PFSK-1 (cell line): Measurements from ENCODE around the gene PROM1.

Experiments
- FOXP2 ChIP-seq: optimal IDR thresholded peaks from 2 replicates; pipeline ENCODE3; 2011; ENCODE audit warnings: borderline replicate concordance, control low read depth, inconsistent platforms; ENCODE audit not compliant: insufficient read depth; ENCODE audit errors: extremely low read length, extremely low read depth
- POLR2AphosphoS5 ChIP-seq: IDR thresholded peaks from 2 replicates; pipeline ENCODE4 v1.6.1; 2012; ENCODE audit warnings: low read depth, mild to moderate bottlenecking, control low read depth, low read length, moderate library complexity
- SIN3A ChIP-seq: IDR thresholded peaks from 2 replicates; pipeline ENCODE4 v1.6.1; 2012; ENCODE audit warnings: mild to moderate bottlenecking, low read length, moderate library complexity, borderline replicate concordance; ENCODE audit not compliant: insufficient read depth
- TAF1 ChIP-seq: IDR thresholded peaks from 2 replicates; pipeline ENCODE4 v1.6.1; 2012; ENCODE audit warnings: low read length, control low read depth, borderline replicate concordance; ENCODE audit not compliant: insufficient read depth
- TF ChIP-seq, protein P1 (sequence below), 2 experiments: IDR thresholded peaks; 2 replicates each; pipeline versions ENCODE4 v1.6.1 to v1.8.0; 2011 to 2012; ENCODE audit warnings: low read depth in 2 of 2, low read length in 2 of 2, control low read depth in 1 of 2, inconsistent platforms in 1 of 2, mild to moderate bottlenecking in 1 of 2, moderate library complexity in 1 of 2; ENCODE audit not compliant: insufficient read depth in 1 of 2

Gene PROM1

GRCh38 chr4:16018841-16019240 lies 65.0 kb downstream of the PROM1 start:
- TF ChIP-seq, protein P1, sequence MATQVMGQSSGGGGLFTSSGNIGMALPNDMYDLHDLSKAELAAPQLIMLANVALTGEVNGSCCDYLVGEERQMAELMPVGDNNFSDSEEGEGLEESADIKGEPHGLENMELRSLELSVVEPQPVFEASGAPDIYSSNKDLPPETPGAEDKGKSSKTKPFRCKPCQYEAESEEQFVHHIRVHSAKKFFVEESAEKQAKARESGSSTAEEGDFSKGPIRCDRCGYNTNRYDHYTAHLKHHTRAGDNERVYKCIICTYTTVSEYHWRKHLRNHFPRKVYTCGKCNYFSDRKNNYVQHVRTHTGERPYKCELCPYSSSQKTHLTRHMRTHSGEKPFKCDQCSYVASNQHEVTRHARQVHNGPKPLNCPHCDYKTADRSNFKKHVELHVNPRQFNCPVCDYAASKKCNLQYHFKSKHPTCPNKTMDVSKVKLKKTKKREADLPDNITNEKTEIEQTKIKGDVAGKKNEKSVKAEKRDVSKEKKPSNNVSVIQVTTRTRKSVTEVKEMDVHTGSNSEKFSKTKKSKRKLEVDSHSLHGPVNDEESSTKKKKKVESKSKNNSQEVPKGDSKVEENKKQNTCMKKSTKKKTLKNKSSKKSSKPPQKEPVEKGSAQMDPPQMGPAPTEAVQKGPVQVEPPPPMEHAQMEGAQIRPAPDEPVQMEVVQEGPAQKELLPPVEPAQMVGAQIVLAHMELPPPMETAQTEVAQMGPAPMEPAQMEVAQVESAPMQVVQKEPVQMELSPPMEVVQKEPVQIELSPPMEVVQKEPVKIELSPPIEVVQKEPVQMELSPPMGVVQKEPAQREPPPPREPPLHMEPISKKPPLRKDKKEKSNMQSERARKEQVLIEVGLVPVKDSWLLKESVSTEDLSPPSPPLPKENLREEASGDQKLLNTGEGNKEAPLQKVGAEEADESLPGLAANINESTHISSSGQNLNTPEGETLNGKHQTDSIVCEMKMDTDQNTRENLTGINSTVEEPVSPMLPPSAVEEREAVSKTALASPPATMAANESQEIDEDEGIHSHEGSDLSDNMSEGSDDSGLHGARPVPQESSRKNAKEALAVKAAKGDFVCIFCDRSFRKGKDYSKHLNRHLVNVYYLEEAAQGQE (IDR thresholded peaks at IDR 0.05; ENCODE audit: insufficient read depth in 1 of 2, low read depth in 2 of 2, low read length in 2 of 2) = no peak
- no peak for TF ChIP-seq FOXP2
- no peak for TF ChIP-seq POLR2AphosphoS5
- no peak for TF ChIP-seq TAF1
- no peak for TF ChIP-seq SIN3A

DNA sequence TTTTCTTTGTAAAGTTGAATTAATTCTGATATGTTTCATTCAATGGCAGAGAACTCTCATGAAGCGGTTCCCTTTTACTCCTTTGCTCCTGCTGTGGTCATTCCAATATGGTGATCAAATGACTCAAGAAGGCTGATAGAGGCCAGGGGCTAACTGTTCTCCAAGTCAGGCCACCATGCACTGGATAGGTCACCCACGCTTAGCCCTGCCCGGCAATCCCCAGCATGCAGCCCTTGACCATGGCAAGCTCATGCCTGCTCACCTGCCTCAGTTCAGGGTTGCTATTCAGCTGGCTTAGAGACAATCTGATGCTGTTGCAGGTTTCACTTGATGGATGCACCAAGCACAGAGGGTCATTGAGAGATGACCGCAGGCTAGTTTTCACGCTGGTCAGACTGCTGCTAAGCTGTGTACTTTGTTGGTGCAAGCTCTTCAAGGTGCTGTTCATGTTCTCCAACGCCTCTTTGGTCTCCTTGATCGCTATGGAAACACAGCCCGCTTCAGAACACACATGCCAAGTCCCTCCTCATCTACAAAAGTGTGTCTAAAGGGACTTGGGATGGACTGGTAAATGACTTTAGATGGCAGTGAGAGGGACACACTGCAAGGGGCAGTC lies 65.7 kb downstream of the PROM1 start:
- TF ChIP-seq SIN3A (no peak), FOXP2 (no peak), POLR2AphosphoS5 (no peak), TAF1 (no peak)
- TF ChIP-seq, protein P1 (IDR thresholded peaks at IDR 0.05; ENCODE audit: insufficient read depth in 1 of 2, low read depth in 2 of 2, low read length in 2 of 2) = no peak

DNA sequence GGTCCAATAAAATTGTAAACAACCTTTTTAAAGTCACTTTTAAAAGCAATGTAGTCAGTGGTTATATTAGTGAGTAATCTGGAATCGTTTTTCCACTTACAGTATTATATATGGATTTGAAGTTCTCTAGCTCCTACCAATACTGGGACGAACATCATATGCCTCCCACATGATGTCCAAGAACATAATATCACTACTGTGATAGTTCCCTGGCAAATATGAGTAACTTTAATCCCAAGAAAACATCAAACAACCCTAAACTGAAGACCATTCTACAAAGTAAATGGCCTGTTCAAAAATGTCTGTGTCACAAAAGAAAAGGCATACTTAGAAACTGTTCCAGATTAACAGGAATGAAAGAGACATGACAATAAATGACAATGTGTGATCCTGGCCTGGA lies 67.3 kb downstream of the PROM1 start:
- TF ChIP-seq, protein P1 (IDR thresholded peaks at IDR 0.05; ENCODE audit: insufficient read depth in 1 of 2, low read depth in 2 of 2, low read length in 2 of 2) = no peak

GRCh38 chr4:16011173-16011572 lies 72.7 kb downstream of the PROM1 start:
- TF ChIP-seq TAF1 = no peak
- TF ChIP-seq POLR2AphosphoS5 = no peak
- TF ChIP-seq FOXP2 = no peak
- no peak for TF ChIP-seq SIN3A
- TF ChIP-seq, protein P1 (IDR thresholded peaks at IDR 0.05; ENCODE audit: insufficient read depth in 1 of 2, low read depth in 2 of 2, low read length in 2 of 2) = no peak

DNA sequence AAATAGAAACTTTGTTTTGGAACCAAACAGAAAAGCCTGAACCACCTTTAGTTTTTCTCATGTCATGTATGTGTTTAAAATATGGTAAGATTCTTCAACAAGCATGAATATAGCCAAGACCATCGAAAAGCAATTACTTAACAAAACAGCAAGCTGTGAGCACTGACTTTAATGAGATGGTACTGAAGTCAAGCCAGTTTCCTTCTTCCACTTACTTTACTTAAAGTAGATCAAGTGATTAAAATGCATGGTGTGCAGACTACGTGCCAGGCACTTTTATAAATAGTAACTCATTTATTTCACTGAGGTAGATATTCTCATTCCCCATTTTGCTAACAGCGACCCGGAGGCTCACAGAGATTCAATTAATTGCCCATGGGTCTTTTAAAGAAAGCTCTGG lies 74.7 kb downstream of the PROM1 start:
- TF ChIP-seq, protein P1 (IDR thresholded peaks at IDR 0.05; ENCODE audit: insufficient read depth in 1 of 2, low read depth in 2 of 2, low read length in 2 of 2) = no peak
- TF ChIP-seq SIN3A = no peak
- no peak for TF ChIP-seq TAF1
- TF ChIP-seq POLR2AphosphoS5 = no peak
- no peak for TF ChIP-seq FOXP2
